Nucleus accumbens (tissue), 56 donors: ENCODE measurements around the gene CDKN2D.
"Not testable (repeated sequence)": the region's sequence is repeated elsewhere in the genome, so short reads cannot be mapped to it uniquely, and the experiment has no call there.

Experiments
- DNase-seq, 56 donors: peaks; one replicate each; lab custom pipeline; 2025; lab: John Stamatoyannopoulos, UW

Gene CDKN2D

GRCh38 chr19:10553943-10554381 lies 14.8 kb downstream of the CDKN2D start:
- no peak for DNase-seq

DNA sequence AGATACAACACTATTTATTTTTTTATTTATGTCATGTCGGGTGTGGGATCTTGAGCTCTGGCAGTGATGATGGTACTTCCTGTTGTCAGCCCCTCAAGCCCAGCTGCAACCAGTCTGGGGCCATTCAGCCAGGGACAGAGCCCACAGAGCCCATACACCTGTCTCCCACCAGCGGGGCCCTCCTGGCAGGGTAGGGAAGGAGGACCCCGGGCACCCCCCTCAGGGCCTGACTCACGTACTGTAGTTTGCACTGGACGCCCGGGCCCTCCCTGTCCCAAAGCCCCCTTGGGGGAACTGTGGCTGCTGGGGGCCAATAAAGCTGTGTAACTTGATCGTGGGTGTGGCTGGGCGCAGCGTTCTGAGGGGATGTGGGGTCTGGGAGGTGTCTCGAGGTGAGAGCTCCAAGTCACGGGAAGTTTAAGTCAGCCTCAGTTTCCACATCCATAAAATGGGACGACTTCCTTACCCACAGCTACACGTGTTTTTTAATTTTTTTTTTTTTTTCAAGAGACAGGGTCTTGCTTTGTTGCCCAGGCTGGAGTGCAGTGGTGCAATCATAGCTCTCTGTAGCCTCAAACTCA lies 15.6 kb downstream of the CDKN2D start:
- no peak for DNase-seq

DNA sequence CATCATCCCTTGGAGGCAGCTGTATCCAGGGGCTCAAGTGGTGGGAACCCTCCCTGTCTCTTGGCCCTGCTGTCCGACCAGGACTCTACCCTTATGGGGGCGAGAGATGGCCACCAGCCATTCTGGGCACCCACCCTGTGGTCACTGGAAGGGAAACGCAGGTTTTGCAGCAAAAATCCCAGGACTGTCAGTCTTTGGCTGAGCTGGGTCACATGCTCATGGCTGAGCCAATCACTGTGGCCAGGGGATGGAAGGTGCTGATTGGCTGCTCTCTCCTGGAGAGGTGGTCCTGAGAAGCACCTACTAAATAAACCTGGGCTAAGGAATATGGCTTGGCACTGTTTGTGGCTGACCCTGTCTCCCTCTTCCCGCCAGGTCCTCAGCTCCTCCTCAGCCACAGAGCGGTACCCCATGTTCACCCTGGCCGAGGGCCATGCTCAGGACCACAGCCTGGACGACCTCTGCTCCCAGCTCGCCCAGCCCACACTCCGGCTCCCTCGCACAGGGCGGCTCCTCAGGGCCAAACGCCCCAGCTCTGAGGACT lies 16.2 kb downstream of the CDKN2D start:
- DNase-seq: peak in 8 of 56 donors; percentile 3 to 42 (median 12)

DNA sequence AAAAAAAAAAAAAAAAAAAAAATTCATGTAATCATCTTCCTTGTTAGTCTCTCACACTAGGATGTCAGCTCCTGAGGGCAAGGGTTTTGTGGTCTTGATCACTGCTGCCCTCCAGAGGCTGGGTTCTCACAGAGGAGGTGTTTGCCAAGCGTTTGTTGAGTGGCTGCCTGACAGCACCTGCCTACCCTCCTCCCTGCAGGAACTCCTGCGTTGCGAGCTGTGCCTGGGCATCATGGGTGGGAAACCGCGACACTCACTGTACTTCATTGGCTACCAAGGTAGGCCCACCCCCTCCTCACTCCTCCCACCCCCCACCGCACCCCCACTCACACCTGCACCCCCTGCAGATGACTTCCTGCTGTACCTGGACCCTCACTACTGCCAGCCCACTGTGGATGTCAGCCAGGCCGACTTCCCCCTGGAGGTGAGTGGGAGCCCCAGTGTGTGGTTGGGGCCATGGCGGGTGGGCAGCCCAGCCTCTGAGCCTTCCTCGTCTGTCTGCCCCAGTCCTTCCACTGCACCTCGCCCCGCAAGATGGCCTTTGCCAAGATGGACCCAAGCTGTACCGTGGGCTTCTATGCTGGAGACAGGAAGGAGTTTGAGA lies 17.0 kb downstream of the CDKN2D start:
- peak in 5 of 56 donors; percentile 1 to 17 (median 5) for DNase-seq

DNA sequence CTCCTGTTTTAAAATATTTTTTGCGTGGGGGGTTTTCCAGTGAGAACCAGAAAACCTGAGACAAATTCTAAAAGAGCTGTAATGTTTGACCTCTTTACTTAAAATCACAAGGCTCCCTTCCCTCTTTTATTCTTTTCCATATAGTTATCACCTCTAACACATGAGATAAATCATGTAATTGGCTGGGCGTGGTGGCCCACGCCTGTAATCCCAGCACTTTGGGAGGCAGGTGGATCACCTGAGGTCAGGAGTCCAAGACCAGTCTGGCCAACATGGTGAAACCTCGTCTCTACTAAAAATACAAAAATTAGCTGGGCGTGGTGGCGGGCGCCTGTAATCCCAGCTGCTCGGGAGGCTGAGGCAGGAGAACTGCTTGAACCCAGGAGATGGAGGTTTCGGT lies 17.8 kb downstream of the CDKN2D start:
- not testable (repeated sequence) for DNase-seq

- DNase-seq: no peak
Measured at GRCh38 chr19:10550336-10550735, 18.4 kb downstream of the CDKN2D start.

DNA sequence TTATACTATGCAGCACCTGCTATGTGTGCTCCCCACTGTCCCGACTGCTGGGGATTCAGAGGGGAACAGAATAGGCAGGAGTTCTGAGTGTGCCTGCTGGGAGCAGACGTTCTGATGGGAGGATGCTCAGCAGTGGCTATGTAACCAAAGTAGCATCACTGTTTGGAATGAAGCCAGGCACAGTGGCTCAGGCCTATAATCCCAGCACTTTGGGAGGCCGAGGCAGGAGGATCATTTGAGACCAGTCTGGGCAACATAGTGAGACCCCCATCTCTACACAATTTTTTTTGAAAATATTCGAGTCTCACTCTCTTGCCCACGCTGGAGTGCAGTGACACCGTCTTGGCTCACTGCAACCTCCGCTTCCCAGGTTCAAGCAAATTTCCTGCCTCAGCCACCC lies 19.0 kb downstream of the CDKN2D start:
- DNase-seq: no peak

GRCh38 chr19:10548746-10549276 lies 20.0 kb downstream of the CDKN2D start:
- no peak for DNase-seq

DNA sequence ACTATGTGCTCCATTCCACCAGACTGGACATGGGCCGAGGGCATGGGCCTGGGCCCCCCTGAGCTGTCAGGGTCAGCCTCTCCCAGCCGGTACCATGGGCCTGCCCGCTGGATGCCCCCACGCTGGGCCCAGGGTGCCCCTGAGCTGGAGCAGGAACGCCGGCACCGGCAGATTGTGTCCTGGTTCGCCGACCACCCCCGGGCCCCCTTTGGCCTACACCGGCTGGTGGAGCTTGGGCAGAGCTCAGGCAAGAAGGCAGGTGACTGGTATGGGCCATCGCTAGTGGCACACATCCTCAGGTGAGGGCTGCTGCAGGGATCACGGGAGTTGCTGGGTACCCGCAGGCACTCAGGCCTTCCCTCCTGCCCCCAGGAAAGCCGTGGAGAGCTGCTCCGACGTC lies 22.0 kb downstream of the CDKN2D start:
- no peak for DNase-seq

GRCh38 chr19:10544753-10545251 lies 24.0 kb downstream of the CDKN2D start:
- peak in 1 of 56 donors; percentile 6 for DNase-seq

DNA sequence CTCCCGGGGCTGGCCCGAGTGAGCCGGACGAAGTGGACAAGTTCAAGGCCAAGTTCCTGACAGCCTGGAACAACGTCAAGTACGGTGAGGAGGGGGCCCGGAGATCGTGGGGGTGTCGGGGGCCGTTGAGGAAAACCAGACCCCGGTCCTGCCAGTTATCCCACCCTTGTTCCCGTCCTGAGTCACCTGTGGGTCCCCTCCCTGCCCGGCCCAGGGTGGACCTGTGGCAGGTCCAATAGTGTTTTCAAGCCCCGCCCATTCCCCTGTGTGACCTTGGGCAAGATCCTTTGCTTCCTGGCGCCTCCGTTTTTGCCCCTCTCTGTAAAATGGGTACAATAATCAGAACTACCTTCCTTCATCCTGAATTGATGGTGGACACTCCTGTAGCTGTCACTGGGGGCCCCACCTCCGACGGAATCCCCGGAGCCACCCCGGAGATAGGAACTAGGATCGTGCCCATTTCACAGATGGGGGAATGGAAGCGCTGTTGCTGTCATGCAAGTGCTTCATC lies 24.5 kb downstream of the CDKN2D start:
- DNase-seq: peak in 2 of 56 donors; percentile 3 to 25

- peak in 52 of 56 donors; percentile 23 to 93 (median 69) for DNase-seq
Measured at GRCh38 chr19:10543420-10544241, 25.1 kb downstream of the CDKN2D start, which contains the start of gene ATG4D. Gene ATG4D (plus strand): TSS chr19:10543904. CDS start chr19:10544091, 187 bp downstream.

- DNase-seq: no peak
Measured at GRCh38 chr19:10543059-10543419, 25.7 kb downstream of the CDKN2D start.

- DNase-seq: not testable (repeated sequence)
Measured at GRCh38 chr19:10539016-10539415, 29.8 kb downstream of the CDKN2D start.

GRCh38 chr19:10538204-10538983 lies 30.4 kb downstream of the CDKN2D start:
- DNase-seq: no peak

GRCh38 chr19:10537668-10538067 lies 31.1 kb downstream of the CDKN2D start:
- DNase-seq: no peak

DNA sequence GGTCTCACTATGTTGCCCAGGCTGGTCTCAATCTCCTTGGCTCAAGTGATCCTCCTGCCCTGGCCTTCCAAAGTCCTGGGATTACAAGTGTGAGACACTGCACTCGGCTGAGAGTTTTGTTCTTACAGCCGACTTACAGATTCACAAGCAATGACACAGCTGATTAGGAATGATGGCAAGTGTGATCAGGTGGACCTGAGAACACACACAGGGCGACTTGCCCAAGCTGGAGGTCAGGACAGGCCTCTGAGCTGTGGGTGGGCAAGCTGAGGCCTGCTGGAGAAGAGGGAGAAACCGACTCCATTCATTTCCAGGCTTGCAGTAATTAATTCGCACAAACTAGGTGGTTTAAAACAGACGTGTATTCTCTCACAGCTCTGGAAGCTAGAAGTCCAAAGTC lies 33.2 kb downstream of the CDKN2D start:
- DNase-seq: no peak

DNA sequence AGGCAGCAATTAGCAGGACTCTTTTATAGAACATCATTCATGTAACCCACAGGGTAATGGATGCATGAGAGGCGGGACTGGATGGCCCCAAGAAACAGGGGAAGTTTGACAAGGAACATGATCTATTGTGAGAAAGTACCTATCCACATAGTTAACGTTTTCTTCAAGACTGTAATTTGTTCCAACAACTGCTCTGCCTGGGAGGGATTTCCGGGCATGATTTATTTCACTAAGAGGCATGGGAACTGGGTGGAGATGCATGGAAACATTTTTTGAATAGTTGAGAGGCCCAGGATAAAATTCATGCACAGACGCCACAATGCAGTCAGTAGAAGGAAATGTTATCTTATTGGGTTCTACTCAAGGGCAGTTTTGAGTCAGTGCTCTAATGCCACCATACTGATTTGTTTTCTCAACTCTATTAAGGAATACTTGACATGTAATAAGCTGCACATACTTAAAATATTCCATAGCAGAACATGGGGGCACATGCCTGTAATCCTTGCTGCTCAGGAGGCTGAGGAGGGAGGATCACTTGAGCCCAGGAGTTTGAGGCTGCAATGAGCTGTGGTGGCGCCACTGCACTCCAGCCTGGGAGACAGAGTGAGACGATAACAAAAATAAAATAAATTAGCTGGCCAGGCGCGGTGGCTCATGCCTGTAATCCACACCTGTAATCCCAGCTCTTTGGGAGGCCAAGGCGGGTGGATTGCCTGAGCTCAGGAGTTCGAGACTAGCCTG lies 35.0 kb downstream of the CDKN2D start:
- no peak for DNase-seq

DNA sequence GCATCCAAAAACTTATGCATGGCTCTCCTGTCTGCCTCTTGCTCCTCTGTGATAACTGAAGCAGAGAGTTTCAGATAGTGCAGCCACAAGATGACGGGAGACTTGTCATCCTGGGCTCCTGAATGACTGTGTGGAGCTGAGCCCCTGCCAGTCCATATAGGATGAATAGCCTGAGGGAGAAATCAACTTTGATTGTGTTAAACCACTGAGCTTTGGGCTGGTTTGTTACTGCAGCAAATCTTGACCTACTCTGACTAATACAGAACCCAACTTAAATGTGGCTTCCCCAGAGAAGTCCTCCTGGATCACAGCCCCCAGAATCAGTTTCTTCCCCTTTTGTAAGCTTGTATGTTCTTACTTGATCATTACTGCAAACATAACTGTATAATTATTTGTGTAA lies 36.3 kb downstream of the CDKN2D start:
- DNase-seq: no peak
